Erythroblast (primary cell): ENCODE results near the gene ALG10B.

Experiments used
- GATA1 ChIP-seq: IDR thresholded peaks from 2 replicates; pipeline ENCODE4 v1.6.1; 2011; ENCODE audit warnings: low read depth, mild to moderate bottlenecking, control low read depth, low read length, moderate library complexity
- POLR2A ChIP-seq: IDR thresholded peaks from 2 replicates; pipeline ENCODE4 v1.6.1; 2011; ENCODE audit warnings: mild to moderate bottlenecking, low read length

- no peak for TF ChIP-seq POLR2A
- no peak for TF ChIP-seq GATA1
Observed at GRCh38 chr12:38374751-38375150, 58.2 kb downstream of the ALG10B start.
